ENCODE data around the gene EML3.

Gene EML3

GRCh38 chr11:62552485-62553079 lies 60.0 kb downstream of the EML3 start:
- peak overlapping the region; percentile 38 for H3K4me3 ChIP-seq (replicated peaks; ENCODE audit: low read depth, low read length)
- TF ChIP-seq, protein P1, sequence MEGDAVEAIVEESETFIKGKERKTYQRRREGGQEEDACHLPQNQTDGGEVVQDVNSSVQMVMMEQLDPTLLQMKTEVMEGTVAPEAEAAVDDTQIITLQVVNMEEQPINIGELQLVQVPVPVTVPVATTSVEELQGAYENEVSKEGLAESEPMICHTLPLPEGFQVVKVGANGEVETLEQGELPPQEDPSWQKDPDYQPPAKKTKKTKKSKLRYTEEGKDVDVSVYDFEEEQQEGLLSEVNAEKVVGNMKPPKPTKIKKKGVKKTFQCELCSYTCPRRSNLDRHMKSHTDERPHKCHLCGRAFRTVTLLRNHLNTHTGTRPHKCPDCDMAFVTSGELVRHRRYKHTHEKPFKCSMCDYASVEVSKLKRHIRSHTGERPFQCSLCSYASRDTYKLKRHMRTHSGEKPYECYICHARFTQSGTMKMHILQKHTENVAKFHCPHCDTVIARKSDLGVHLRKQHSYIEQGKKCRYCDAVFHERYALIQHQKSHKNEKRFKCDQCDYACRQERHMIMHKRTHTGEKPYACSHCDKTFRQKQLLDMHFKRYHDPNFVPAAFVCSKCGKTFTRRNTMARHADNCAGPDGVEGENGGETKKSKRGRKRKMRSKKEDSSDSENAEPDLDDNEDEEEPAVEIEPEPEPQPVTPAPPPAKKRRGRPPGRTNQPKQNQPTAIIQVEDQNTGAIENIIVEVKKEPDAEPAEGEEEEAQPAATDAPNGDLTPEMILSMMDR (IDR thresholded peaks at IDR 0.05; ENCODE audit: low read length, missing control alignments) = no peak
- DNase-seq (ENCODE audit: low read depth) = no peak

All from fibroblast of pulmonary artery (primary cell).